ENCODE data around the gene FUT8.

The FUT8 gene

GRCh38 chr14:65517635-65518542, 105.4 kb downstream of the FUT8 start:
- Histone ChIP-seq H3K27ac (no peak overlapping the region), H3K36me3 (no peaks in the 10 kb centered on the region), H3K9me3 (ENCODE audit: severe bottlenecking) (no peaks in the 10 kb centered on the region), H3K4me3 (ENCODE audit: low read depth, low read length) (no peak overlapping the region), H3K27me3 (ENCODE audit: insufficient read depth, low read depth, severe bottlenecking) (no peaks in the 10 kb centered on the region)
- DNase-seq: no peak
- TF ChIP-seq, protein P1, sequence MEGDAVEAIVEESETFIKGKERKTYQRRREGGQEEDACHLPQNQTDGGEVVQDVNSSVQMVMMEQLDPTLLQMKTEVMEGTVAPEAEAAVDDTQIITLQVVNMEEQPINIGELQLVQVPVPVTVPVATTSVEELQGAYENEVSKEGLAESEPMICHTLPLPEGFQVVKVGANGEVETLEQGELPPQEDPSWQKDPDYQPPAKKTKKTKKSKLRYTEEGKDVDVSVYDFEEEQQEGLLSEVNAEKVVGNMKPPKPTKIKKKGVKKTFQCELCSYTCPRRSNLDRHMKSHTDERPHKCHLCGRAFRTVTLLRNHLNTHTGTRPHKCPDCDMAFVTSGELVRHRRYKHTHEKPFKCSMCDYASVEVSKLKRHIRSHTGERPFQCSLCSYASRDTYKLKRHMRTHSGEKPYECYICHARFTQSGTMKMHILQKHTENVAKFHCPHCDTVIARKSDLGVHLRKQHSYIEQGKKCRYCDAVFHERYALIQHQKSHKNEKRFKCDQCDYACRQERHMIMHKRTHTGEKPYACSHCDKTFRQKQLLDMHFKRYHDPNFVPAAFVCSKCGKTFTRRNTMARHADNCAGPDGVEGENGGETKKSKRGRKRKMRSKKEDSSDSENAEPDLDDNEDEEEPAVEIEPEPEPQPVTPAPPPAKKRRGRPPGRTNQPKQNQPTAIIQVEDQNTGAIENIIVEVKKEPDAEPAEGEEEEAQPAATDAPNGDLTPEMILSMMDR (IDR thresholded peaks at IDR 0.05; ENCODE audit: low read depth, low read length): no peak

DNA sequence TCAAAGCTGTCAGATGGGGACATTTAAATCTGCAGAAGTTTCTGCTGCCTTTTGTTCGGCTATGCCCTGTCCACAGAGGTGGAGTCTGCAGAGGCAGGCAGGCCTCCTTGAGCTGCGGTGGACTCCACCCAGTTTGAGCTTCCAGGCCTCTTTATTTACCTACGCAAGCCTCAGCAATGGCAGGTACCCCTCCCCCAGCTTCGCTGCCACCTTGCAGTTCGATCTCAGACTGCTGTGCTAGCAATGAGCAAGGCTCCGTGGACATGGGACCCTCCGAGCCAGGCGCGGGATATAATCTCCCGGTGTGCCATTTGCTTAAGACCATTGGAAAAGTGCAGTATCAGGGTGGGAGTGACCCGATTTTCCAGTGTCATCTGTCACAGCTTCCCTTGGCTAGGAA, 115.5 kb downstream of the FUT8 start:
- Histone ChIP-seq H3K27me3 (ENCODE audit: insufficient read depth, low read depth, severe bottlenecking) (no peaks in the 10 kb centered on the region), H3K36me3 (no peaks in the 10 kb centered on the region), H3K27ac (no peak overlapping the region), H3K9me3 (ENCODE audit: severe bottlenecking) (peaks cover 7% of the 10 kb centered on the region), H3K4me3 (ENCODE audit: low read depth, low read length) (no peak overlapping the region)
- no peak for DNase-seq
- TF ChIP-seq, protein P1 (IDR thresholded peaks at IDR 0.05; ENCODE audit: low read depth, low read length): no peak

- no peak for DNase-seq
- no peaks in the 10 kb centered on the region for H3K36me3 ChIP-seq
- H3K9me3 ChIP-seq (ENCODE audit: severe bottlenecking): peaks cover 7% of the 10 kb centered on the region
- H3K27me3 ChIP-seq (ENCODE audit: insufficient read depth, low read depth, severe bottlenecking): no peaks in the 10 kb centered on the region
- H3K4me3 ChIP-seq (ENCODE audit: low read depth, low read length): no peak overlapping the region
- no peak overlapping the region for H3K27ac ChIP-seq
- TF ChIP-seq, protein P1 (IDR thresholded peaks at IDR 0.05; ENCODE audit: low read depth, low read length): no peak
Observed at GRCh38 chr14:65531148-65531547, 118.6 kb downstream of the FUT8 start.

DNA sequence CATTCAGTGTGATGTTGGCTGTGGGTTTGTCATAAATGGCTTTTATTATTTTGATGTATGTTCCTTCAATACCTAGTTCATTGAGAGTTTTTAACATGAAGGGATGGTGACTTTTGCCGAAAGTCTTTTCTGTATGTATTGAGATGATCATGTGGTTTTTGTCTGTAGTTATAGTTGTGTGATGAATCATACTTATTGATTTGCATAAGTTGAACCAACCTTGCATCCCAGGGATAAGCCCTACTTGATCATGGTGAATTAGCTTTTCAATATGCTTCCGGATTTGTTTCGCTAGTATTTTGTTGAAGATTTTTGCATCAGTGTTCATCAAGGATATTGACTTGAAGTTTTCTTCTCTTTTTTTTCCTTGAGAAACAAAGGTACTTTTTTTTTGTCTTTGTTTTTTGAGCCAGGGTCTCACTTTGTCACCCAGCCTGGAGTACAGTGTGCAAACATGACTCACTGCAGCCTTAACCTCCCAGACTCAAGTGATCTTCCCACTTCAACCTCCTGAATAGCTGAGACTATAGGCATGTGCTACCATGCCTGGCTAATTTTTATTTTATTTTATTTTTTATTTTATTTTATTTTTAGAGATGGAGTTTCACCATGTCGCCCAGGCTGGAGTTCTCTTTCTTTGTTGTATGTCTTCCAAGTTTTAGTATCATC, 121.3 kb downstream of the FUT8 start:
- Histone ChIP-seq H3K36me3 (no peaks in the 10 kb centered on the region), H3K9me3 (ENCODE audit: severe bottlenecking) (no peaks in the 10 kb centered on the region), H3K4me3 (ENCODE audit: low read depth, low read length) (no peak overlapping the region), H3K27me3 (ENCODE audit: insufficient read depth, low read depth, severe bottlenecking) (no peaks in the 10 kb centered on the region), H3K27ac (no peak overlapping the region)
- no peak for DNase-seq
- TF ChIP-seq, protein P1 (IDR thresholded peaks at IDR 0.05; ENCODE audit: low read depth, low read length): no peak

GRCh38 chr14:65536781-65537423, 124.4 kb downstream of the FUT8 start:
- no peak for DNase-seq
- TF ChIP-seq, protein P1 (IDR thresholded peaks at IDR 0.05; ENCODE audit: low read depth, low read length): no peak
- H3K4me3 ChIP-seq (ENCODE audit: low read depth, low read length): no peak overlapping the region
- H3K27ac ChIP-seq: no peak overlapping the region
- no peaks in the 10 kb centered on the region for H3K9me3 ChIP-seq (ENCODE audit: severe bottlenecking)
- no peaks in the 10 kb centered on the region for H3K36me3 ChIP-seq
- H3K27me3 ChIP-seq (ENCODE audit: insufficient read depth, low read depth, severe bottlenecking): no peaks in the 10 kb centered on the region
